ENCODE data around the gene CD82.

GRCh38 chr11:44555031-44555800, 10.2 kb upstream of the CD82 start:
- TF ChIP-seq EZH2 (IDR thresholded peaks at IDR 0.05) (no peak), POLR2AphosphoS5 (IDR thresholded peaks at IDR 0.05; ENCODE audit: borderline replicate concordance, low read depth, low read length) (no peak)

Measured in SK-N-MC (cell line).